HUES6 (cell line): ENCODE measurements around the gene MYL4.
"Not testable (repeated sequence)": the region's sequence is repeated elsewhere in the genome, so short reads cannot be mapped to it uniquely, and the experiment has no call there.

Experiments used
- H3K27ac ChIP-seq: 2 replicates; pipeline ENCODE4 v1.7.0; 2013; ENCODE audit warnings: low read depth, mild to moderate bottlenecking, low read length, inconsistent platforms
- H3K27me3 ChIP-seq: 2 replicates; pipeline ENCODE4 v1.6.1; 2013; ENCODE audit warnings: low read length; ENCODE audit not compliant: control insufficient read depth, insufficient read depth
- H3K36me3 ChIP-seq: 2 replicates; pipeline ENCODE4 v1.6.1; 2013; ENCODE audit warnings: low read length; ENCODE audit not compliant: control insufficient read depth, insufficient read depth
- H3K4me1 ChIP-seq: 2 replicates; pipeline ENCODE4 v1.6.1; 2013; ENCODE audit warnings: low read length; ENCODE audit not compliant: control insufficient read depth, insufficient read depth
- H3K4me3 ChIP-seq: 2 replicates; pipeline ENCODE4 v1.5.1; 2013; ENCODE audit warnings: low read depth, low read length
- H3K9ac ChIP-seq: one replicate; pipeline ENCODE4 v1.6.1; 2013; ENCODE audit warnings: mild to moderate bottlenecking, low read length
- H3K9me3 ChIP-seq: 2 replicates; pipeline ENCODE4 v1.6.1; 2013; ENCODE audit warnings: low read depth, low read length; ENCODE audit not compliant: control insufficient read depth, insufficient read depth

The MYL4 gene

DNA sequence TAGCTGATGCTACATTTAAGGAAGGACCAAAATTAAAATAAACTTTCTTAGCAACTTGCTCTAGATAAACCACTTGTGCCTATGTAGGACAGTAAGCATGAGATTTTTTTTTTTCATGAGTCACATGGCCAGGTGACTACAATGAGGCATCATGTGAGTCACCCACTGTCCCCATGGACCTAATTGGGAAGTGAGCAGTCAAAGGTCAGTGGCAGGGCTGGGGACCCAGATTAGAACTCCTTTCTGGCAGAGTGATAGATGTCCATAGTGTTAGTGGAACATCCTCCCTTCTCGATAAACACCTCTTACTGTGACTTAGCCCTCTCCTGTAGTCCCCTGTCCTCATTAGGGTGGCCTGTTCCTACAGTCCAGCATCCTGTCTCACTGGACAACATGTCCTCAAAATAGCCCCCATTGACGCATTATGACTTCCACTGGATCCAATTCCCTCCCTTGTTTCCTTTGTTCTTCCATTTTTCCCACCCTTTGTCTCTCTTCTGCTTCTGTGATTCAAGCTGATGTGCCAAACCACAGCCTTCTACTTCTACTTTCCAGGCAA lies 56.9 kb downstream of the MYL4 start:
- Histone ChIP-seq H3K27ac (no peak overlapping the region), H3K9ac (no peak overlapping the region), H3K4me1 (no peaks in the 10 kb centered on the region)

DNA sequence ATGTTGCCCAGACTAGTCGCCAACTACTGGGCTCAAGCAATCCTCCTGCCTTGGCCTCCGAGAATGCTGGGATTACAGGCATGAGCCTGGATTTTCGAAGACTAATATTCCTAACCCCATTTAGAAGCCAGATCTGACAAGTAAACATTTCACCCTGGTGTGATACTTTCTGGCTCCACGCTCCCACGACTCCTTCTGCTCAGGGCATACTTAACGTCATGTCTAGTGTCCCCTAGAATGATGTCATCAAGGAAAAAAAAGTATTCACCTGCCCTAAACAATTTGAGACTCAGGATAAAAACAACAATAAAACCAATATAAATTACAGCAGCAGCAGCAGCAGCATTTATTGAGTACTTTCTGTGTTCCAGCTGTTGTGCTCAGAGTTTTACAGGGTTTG lies 57.6 kb downstream of the MYL4 start:
- no peak overlapping the region for H3K27ac ChIP-seq
- no peaks in the 10 kb centered on the region for H3K4me1 ChIP-seq
- no peaks in the 10 kb centered on the region for H3K36me3 ChIP-seq
- no peak overlapping the region for H3K9ac ChIP-seq
- H3K9me3 ChIP-seq: peaks cover 14% of the 10 kb centered on the region; the same call in 1 of the 2 replicates
- no peaks in the 10 kb centered on the region for H3K27me3 ChIP-seq
- no peak overlapping the region for H3K4me3 ChIP-seq

More for the DNA sequence above, 56.9 kb downstream of the MYL4 start:
- no peaks in the 10 kb centered on the region for H3K27me3 ChIP-seq
- H3K9me3 ChIP-seq: peaks cover 14% of the 10 kb centered on the region; the same call in 1 of the 2 replicates
- no peaks in the 10 kb centered on the region for H3K36me3 ChIP-seq
- H3K4me3 ChIP-seq: no peak overlapping the region

DNA sequence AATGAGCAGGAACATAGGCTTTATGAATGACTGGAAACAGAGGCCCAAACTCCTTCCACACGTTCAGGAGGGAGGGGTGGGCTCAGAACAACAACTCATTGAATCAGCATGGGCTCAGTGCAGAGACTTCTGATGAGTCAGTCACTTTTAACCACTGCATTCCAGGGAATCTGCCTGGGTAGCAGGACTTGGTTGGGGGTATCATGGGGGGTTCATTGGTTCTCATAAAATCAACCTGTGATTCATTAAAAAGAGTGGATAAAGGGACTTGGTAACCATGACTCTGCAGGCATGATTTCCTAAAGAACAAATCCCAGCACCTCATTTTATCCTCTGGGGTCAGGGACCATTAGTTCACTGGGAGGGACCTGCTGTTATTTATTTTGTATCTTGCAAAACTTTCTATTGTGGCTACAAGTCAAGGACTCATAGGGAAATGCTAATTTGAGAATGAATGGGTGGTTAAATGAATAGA lies 58.2 kb downstream of the MYL4 start:
- Histone ChIP-seq H3K4me1 (no peaks in the 10 kb centered on the region), H3K27me3 (no peaks in the 10 kb centered on the region), H3K36me3 (no peaks in the 10 kb centered on the region), H3K27ac (no peak overlapping the region), H3K9me3 (peaks cover 14% of the 10 kb centered on the region; the same call in 1 of the 2 replicates), H3K4me3 (no peak overlapping the region), H3K9ac (no peak overlapping the region)

DNA sequence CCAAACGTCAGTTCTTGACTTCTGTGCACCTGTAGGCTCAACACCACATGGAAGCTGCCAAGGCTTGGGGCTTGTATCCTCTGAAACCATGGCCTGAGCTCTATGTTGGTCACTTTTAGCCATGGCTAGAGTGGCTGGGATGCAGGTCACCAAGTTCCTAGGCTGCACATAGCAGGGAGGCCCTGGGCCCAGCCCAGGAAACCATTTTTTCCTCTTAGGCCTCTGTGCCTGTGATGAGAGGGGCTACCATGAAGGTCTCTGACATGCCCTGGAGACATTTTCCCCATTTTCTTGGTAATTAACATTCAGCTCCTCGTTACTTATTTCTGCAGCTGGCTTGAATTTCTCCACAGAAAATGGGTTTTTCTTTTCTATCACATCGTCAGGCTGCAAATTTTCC lies 59.8 kb downstream of the MYL4 start:
- not testable (repeated sequence) for H3K9ac ChIP-seq, H3K27me3 ChIP-seq, H3K27ac ChIP-seq, H3K4me3 ChIP-seq, H3K36me3 ChIP-seq, H3K4me1 ChIP-seq
- peaks cover 14% of the 10 kb centered on the region; the same call in 1 of the 2 replicates for H3K9me3 ChIP-seq

DNA sequence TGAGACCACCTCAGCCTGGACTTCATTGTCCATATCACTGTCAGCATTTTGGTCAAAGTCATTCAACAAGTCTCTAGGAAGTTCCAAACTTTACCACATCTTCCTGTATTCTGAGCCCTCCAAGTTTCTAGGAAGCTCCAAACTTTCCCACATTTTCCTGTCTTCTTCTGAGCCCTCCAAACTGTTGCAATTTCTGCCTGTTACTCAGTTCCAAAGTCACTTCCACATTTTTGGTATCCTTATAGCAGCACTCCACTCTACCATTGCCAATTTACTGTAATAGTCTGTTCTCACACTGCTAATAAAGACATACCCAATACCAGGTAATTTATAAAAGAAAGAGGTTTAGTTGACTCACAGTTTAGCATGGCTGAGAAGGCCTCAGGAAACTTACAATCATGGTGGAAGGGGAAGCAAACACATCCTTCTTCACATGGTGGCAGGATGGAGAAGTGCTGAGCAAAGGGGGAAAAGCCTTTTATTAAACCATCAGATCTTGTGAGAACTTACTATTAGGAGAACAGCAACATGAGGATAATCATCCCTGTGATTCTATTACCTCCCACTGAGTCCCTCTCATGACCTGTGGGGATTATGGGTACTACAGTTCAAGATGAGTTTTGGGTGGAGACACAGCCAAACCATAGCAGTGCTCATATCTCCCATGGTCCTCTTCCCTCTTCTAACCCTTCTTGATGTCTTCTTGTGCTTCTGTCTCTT lies 60.6 kb downstream of the MYL4 start:
- H3K27me3 ChIP-seq, H3K36me3 ChIP-seq, H3K4me1 ChIP-seq, H3K27ac ChIP-seq, H3K4me3 ChIP-seq, H3K9ac ChIP-seq: not testable (repeated sequence)
- H3K9me3 ChIP-seq: peaks cover 14% of the 10 kb centered on the region; the same call in 1 of the 2 replicates

DNA sequence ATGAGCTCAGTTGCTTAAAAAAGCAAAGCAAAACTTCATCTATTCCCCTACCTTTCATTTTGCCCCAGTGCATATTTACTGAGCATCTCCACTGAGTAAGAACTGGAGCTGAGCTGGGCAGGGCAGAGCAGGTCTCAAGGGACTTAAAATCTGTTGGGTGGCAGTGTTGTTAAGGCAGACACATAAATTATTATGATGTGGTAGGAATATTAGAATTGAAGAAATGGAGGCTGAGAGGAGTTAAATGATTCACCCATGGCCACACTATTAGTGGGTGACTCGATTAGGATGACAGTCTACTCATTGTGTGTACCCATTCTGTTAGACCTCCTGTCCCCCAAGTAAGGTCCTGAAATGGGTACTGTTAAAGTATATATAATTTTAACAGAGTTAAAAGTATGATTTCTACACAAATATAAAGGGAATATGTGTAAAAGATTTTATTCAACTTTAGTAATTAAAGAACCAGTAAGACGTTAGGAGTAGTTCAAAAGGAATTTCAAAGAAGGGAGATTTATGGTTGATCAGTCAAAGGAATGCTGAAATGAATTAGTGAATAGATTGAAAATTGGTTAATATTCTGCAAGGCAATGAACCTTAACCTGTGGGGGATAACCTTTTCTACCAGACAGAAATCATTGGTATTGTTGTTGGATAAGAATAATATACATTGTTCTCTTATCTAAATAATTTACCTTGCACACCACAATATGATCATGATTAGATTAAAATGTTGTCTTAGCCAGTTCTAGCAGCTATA lies 62.0 kb downstream of the MYL4 start:
- Histone ChIP-seq H3K9ac (no peak overlapping the region), H3K4me3 (no peak overlapping the region), H3K9me3 (peaks cover 14% of the 10 kb centered on the region; the same call in 1 of the 2 replicates), H3K27me3 (no peaks in the 10 kb centered on the region), H3K27ac (no peak overlapping the region), H3K4me1 (peaks cover 14% of the 10 kb centered on the region), H3K36me3 (no peaks in the 10 kb centered on the region)

DNA sequence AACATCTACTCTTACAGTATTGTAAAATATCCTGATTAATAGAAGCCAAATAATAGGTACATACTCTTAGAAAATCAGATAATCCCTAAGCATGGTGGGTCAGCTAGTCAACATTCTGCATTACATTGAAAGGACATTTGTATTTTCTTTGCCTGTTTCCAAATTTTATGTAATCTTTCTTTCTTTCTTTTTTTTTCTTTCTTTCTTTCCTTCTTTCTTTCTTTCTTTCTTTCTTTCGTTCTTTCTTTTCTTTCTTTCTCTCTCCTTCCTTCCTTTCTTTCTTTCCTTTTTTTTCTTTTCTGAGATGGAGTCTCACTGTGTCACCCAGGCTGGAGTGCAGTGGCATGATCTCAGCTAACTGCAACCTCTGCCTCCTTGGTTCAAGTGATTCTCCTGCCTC lies 63.3 kb downstream of the MYL4 start:
- Histone ChIP-seq H3K9me3 (peaks cover 14% of the 10 kb centered on the region; the same call in 1 of the 2 replicates), H3K9ac (no peak overlapping the region), H3K4me3 (no peak overlapping the region), H3K4me1 (peaks cover 27% of the 10 kb centered on the region), H3K36me3 (no peaks in the 10 kb centered on the region), H3K27ac (no peak overlapping the region), H3K27me3 (no peaks in the 10 kb centered on the region)

DNA sequence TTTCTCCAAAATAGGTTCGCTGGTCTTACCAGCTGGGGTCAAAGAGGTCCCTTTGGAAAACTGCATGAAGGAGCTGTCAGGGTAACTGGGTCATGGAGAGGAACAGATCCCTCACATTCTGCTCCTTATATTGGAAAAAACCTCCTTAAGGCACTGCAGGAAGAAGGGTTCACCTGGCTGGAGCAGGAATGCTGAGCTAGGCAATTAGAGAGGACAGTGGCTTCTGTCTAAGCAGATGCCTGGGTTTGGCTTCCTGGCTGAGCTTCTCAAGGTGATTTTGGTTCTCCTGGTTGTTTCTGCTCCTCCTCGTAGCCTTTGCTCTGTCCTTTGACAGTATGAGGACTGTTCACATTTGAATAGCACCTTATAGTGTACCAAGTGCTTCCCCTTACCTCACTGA lies 64.1 kb downstream of the MYL4 start:
- Histone ChIP-seq H3K27me3 (no peaks in the 10 kb centered on the region), H3K27ac (no peak overlapping the region), H3K4me1 (peaks cover 27% of the 10 kb centered on the region), H3K9ac (no peak overlapping the region), H3K36me3 (no peaks in the 10 kb centered on the region), H3K9me3 (peaks cover 13% of the 10 kb centered on the region; the same call in 1 of the 2 replicates), H3K4me3 (no peak overlapping the region)
